ENCODE data around the gene ACO2. TPM values are rescaled to one million over a fixed set of nuclear protein-coding genes. Genes with fewer than 3 reads are reported as not detected.

The ACO2 gene
- total RNA-seq, 1 experiment from 2014 or later, result 90.5 TPM

DNA sequence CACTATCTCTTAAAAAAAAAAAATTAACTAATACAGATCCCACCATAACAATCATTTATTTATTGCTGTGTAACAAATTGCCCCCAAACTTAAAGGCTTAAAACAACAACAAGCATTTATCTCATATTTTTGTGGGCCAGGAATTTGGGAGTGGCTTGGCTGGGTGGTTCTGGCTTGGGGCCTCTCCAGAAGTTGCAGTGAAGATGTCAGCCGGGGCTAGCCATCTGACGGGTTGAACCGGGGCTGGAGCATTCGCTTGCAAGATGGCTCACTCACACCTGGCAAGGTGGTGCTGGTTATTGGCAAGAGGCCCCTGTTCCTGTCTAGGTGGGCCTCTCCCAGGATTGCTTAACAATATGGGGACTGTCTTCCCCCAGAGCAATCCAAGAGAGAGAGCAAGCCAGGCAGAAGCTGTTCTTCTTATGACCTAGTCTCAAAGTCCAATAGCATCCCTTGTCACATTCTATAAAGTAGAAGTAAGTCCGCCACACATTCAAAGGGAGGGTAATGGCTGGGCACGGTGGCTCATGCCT is 29.5 kb downstream of the ACO2 start:
- Histone ChIP-seq H3K27me3 (replicated peaks; ENCODE audit: control insufficient read depth, insufficient read depth, low read length) (no peaks in the 10 kb centered on the region), H3K9me3 (no peaks in the 10 kb centered on the region), H3K4me3 (ENCODE audit: low read depth, low read length) (no peak overlapping the region), H3K36me3 (ENCODE audit: control insufficient read depth, insufficient read depth, low read length) (peaks cover 4% of the 10 kb centered on the region), H3K4me1 (peaks cover 18% of the 10 kb centered on the region)
- Mint-ChIP-seq H3K27ac (ENCODE audit: unreplicated experiment) (no peak overlapping the region), H3K4me1 (ENCODE audit: low read depth, unreplicated experiment) (peaks cover 8% of the 10 kb centered on the region), H3K36me3 (ENCODE audit: insufficient read depth, unreplicated experiment) (peaks cover 32% of the 10 kb centered on the region), H3K4me3 (ENCODE audit: unreplicated experiment) (no peak overlapping the region), H3K27me3 (ENCODE audit: insufficient read depth, unreplicated experiment) (no peaks in the 10 kb centered on the region), H3K9me3 (ENCODE audit: unreplicated experiment) (no peaks in the 10 kb centered on the region)
- no TSS peak for BruUV-seq (replicated peaks)
- intact Hi-C loops (cut with micrococcal nuclease; ENCODE audit: unreplicated experiment), result no loop called here
- DNase-seq, result no peak
- CTCF ChIA-PET, result no interaction called here
- POLR2A ChIA-PET, result interaction anchor here (0.7 kb wide), 1 partner anchor 50 kb away, joined by 4 read pairs; no protein-coding TSS in a partner anchor
- TF ChIP-seq, protein P1, sequence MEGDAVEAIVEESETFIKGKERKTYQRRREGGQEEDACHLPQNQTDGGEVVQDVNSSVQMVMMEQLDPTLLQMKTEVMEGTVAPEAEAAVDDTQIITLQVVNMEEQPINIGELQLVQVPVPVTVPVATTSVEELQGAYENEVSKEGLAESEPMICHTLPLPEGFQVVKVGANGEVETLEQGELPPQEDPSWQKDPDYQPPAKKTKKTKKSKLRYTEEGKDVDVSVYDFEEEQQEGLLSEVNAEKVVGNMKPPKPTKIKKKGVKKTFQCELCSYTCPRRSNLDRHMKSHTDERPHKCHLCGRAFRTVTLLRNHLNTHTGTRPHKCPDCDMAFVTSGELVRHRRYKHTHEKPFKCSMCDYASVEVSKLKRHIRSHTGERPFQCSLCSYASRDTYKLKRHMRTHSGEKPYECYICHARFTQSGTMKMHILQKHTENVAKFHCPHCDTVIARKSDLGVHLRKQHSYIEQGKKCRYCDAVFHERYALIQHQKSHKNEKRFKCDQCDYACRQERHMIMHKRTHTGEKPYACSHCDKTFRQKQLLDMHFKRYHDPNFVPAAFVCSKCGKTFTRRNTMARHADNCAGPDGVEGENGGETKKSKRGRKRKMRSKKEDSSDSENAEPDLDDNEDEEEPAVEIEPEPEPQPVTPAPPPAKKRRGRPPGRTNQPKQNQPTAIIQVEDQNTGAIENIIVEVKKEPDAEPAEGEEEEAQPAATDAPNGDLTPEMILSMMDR (IDR thresholded peaks at IDR 0.05; ENCODE audit: insufficient read depth in 1 of 2, low read depth in 1 of 2, low read length in 1 of 2, severe bottlenecking in 1 of 2, unreplicated experiment in 1 of 2), result no peak

DNA sequence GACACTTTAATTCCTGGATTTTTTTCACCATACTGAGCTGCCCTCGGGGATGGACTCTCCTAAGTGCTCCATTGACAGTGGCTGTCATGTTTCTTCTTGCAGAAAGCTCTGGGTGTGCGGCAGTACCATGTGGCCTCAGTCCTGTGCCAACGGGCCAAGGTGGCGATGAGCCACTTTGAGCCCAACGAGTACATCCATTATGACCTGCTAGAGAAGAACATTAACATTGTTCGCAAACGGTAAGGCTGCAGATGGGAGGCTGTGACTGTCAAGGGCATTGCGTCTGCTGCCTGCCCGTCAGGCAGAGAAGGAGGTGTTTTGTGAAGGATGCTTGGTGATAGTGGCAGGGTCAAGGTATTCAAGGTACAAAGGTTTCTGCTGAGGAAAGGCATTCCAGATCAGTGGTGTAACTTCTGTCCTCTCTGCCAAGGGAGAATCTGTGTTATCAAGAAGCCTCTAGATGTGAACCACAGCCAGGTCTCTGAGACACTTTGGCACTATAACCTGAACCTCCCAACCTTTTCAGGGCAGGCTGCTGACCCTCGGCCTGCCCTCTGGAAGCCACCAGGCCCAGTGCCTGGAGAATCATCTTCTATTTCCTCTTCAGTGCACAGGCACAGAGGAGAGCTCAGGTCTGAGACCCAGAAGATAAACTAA is 30.8 kb downstream of the ACO2 start:
- ChIA-PET POLR2A (interaction anchor here (0.5 to 1.0 kb wide), 2 partner anchors 51 to 53 kb away, joined by 3 to 6 read pairs; partner anchors contain the start of gene TOB2), CTCF (interaction anchor here (0.9 to 1.2 kb wide), 2 partner anchors 31 to 96 kb away, joined by 3 read pairs; partner anchors contain the start of genes ACO2 and PHF5A)
- Mint-ChIP-seq H3K27me3 (ENCODE audit: insufficient read depth, unreplicated experiment) (no peaks in the 10 kb centered on the region), H3K4me3 (ENCODE audit: unreplicated experiment) (no peak overlapping the region), H3K9me3 (ENCODE audit: unreplicated experiment) (no peaks in the 10 kb centered on the region), H3K27ac (ENCODE audit: unreplicated experiment) (no peak overlapping the region), H3K4me1 (ENCODE audit: low read depth, unreplicated experiment) (peaks cover 8% of the 10 kb centered on the region), H3K36me3 (ENCODE audit: insufficient read depth, unreplicated experiment) (peaks cover 32% of the 10 kb centered on the region)
- no TSS peak for BruUV-seq (replicated peaks)
- H3K9me3 ChIP-seq, result no peaks in the 10 kb centered on the region
- TF ChIP-seq, protein P1 (IDR thresholded peaks at IDR 0.05; ENCODE audit: insufficient read depth in 1 of 2, low read depth in 1 of 2, low read length in 1 of 2, severe bottlenecking in 1 of 2, unreplicated experiment in 1 of 2), result no peak
- peaks cover 4% of the 10 kb centered on the region for H3K36me3 ChIP-seq (ENCODE audit: control insufficient read depth, insufficient read depth, low read length)
- intact Hi-C loops (cut with micrococcal nuclease; ENCODE audit: unreplicated experiment), result no loop called here
- H3K4me1 ChIP-seq, result peaks cover 18% of the 10 kb centered on the region
- H3K4me3 ChIP-seq (ENCODE audit: low read depth, low read length), result no peak overlapping the region
- DNase-seq, result no peak
- H3K27me3 ChIP-seq (replicated peaks; ENCODE audit: control insufficient read depth, insufficient read depth, low read length), result no peaks in the 10 kb centered on the region

DNA sequence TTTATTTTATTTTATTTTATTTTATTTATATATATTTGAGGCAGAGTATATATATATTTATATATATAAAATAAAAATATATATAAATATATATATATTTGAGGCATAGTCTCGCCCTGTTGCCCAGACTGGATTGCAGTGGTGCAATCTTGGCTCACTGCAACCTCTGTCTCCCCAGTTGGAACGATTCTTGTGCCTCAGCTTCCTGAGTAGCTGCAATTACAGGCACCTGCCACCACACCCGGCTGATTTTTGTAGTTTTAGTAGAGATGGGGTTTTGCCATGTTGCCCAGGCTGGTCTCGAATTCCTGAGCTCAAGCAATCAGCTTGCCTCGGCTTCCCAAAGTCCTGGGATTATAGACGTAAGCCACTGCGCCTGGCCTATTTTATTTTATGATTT is 31.4 kb downstream of the ACO2 start:
- TF ChIP-seq, protein P1 (IDR thresholded peaks at IDR 0.05; ENCODE audit: insufficient read depth in 1 of 2, low read depth in 1 of 2, low read length in 1 of 2, severe bottlenecking in 1 of 2, unreplicated experiment in 1 of 2), result no peak
- no TSS peak for BruUV-seq (replicated peaks)
- no peaks in the 10 kb centered on the region for H3K9me3 ChIP-seq
- no peak overlapping the region for H3K4me3 ChIP-seq (ENCODE audit: low read depth, low read length)
- peaks cover 8% of the 10 kb centered on the region for H3K4me1 Mint-ChIP-seq (ENCODE audit: low read depth, unreplicated experiment)
- peaks cover 32% of the 10 kb centered on the region for H3K36me3 Mint-ChIP-seq (ENCODE audit: insufficient read depth, unreplicated experiment)
- ChIA-PET POLR2A (interaction anchor here (0.5 to 1.1 kb wide), 3 partner anchors 31 to 54 kb away, joined by 3 to 6 read pairs (median 4); partner anchors contain the start of genes ACO2, PHF5A and TOB2), CTCF (interaction anchor here (1.2 to 1.3 kb wide), 2 partner anchors 32 to 35 kb away, joined by 3 read pairs; partner anchors contain the start of genes ACO2 and PHF5A)
- H3K27ac Mint-ChIP-seq (ENCODE audit: unreplicated experiment), result no peak overlapping the region
- no peaks in the 10 kb centered on the region for H3K27me3 Mint-ChIP-seq (ENCODE audit: insufficient read depth, unreplicated experiment)
- H3K9me3 Mint-ChIP-seq (ENCODE audit: unreplicated experiment), result no peaks in the 10 kb centered on the region
- DNase-seq, result no peak
- H3K4me1 ChIP-seq, result peaks cover 18% of the 10 kb centered on the region
- H3K4me3 Mint-ChIP-seq (ENCODE audit: unreplicated experiment), result no peak overlapping the region
- H3K36me3 ChIP-seq (ENCODE audit: control insufficient read depth, insufficient read depth, low read length), result peaks cover 4% of the 10 kb centered on the region
- intact Hi-C loops (cut with micrococcal nuclease; ENCODE audit: unreplicated experiment), result no loop called here
- no peaks in the 10 kb centered on the region for H3K27me3 ChIP-seq (replicated peaks; ENCODE audit: control insufficient read depth, insufficient read depth, low read length)
